DMS 273 (cell line): Measurements from ENCODE around the gene HERPUD2.
A peak's percentile ranks its signal among the peaks of the same experiment; 100 is the strongest.
"Not testable (repeated sequence)": the region's sequence is repeated elsewhere in the genome, so short reads cannot be mapped to it uniquely, and the experiment has no call there.

Source experiments
- DNase-seq: peaks from one replicate; lab custom pipeline; 2025; ENCODE audit not compliant: unreplicated experiment; lab: John Stamatoyannopoulos, UW

HERPUD2 gene

GRCh38 chr7:35623381-35623780 lies 71.6 kb downstream of the HERPUD2 start:
- peak; percentile 18 for DNase-seq

GRCh38 chr7:35619863-35620262 lies 75.1 kb downstream of the HERPUD2 start:
- DNase-seq = no peak

GRCh38 chr7:35617041-35617440 lies 77.9 kb downstream of the HERPUD2 start:
- no peak for DNase-seq

- DNase-seq = no peak
Observed at GRCh38 chr7:35613150-35613549, 81.8 kb downstream of the HERPUD2 start.

GRCh38 chr7:35605760-35606159 lies 89.2 kb downstream of the HERPUD2 start:
- no peak for DNase-seq

- no peak for DNase-seq
Observed at GRCh38 chr7:35604595-35604994, 90.3 kb downstream of the HERPUD2 start.

- no peak for DNase-seq
Observed at GRCh38 chr7:35599645-35600044, 95.3 kb downstream of the HERPUD2 start.

GRCh38 chr7:35599061-35599460 lies 95.9 kb downstream of the HERPUD2 start:
- DNase-seq = no peak

- peak; percentile 34 for DNase-seq
Observed at GRCh38 chr7:35596061-35596460, 98.9 kb downstream of the HERPUD2 start.

- peak; percentile 48 for DNase-seq
Observed at GRCh38 chr7:35593899-35594298, 101.0 kb downstream of the HERPUD2 start.

- no peak for DNase-seq
Observed at GRCh38 chr7:35588647-35589046, 106.3 kb downstream of the HERPUD2 start.

GRCh38 chr7:35584990-35585389 lies 109.9 kb downstream of the HERPUD2 start:
- DNase-seq = no peak

- not testable (repeated sequence) for DNase-seq
Observed at GRCh38 chr7:35584533-35584932, 110.4 kb downstream of the HERPUD2 start.
